IPS-15b (cell line): ENCODE data around the gene MYO18A.
"Not testable (repeated sequence)": the region's sequence is repeated elsewhere in the genome, so short reads cannot be mapped to it uniquely, and the experiment has no call there.

Experiments
- H3K27me3 ChIP-seq: one replicate; pipeline ENCODE4 v1.6.1; 2013; ENCODE audit warnings: low read length; ENCODE audit not compliant: control insufficient read depth, insufficient read depth
- H3K36me3 ChIP-seq: one replicate; pipeline ENCODE4 v1.6.1; 2013; ENCODE audit warnings: low read length; ENCODE audit not compliant: control insufficient read depth, insufficient read depth
- H3K4me1 ChIP-seq: one replicate; pipeline ENCODE4 v1.6.1; 2013; ENCODE audit warnings: mild to moderate bottlenecking, low read length; ENCODE audit not compliant: control insufficient read depth, insufficient read depth
- H3K4me3 ChIP-seq: one replicate; pipeline ENCODE4 v1.5.1; 2013; ENCODE audit warnings: low read depth, low read length
- H3K9ac ChIP-seq: one replicate; pipeline ENCODE4 v1.6.1; 2013; ENCODE audit warnings: low read depth, mild to moderate bottlenecking, low read length
- H3K9me3 ChIP-seq: one replicate; pipeline ENCODE4 v1.6.1; 2013; ENCODE audit warnings: mild to moderate bottlenecking, low read length; ENCODE audit not compliant: control insufficient read depth, insufficient read depth

MYO18A gene

GRCh38 chr17:29210879-29211278 lies 30.7 kb upstream of the MYO18A start:
- H3K4me3 ChIP-seq = no peak overlapping the region
- no peaks in the 10 kb centered on the region for H3K36me3 ChIP-seq
- H3K9me3 ChIP-seq = no peaks in the 10 kb centered on the region
- H3K4me1 ChIP-seq = no peaks in the 10 kb centered on the region
- no peak overlapping the region for H3K9ac ChIP-seq
- no peaks in the 10 kb centered on the region for H3K27me3 ChIP-seq

GRCh38 chr17:29209073-29209472 lies 28.9 kb upstream of the MYO18A start:
- no peaks in the 10 kb centered on the region for H3K4me1 ChIP-seq
- H3K9ac ChIP-seq = no peak overlapping the region
- H3K9me3 ChIP-seq = no peaks in the 10 kb centered on the region
- no peaks in the 10 kb centered on the region for H3K36me3 ChIP-seq
- no peaks in the 10 kb centered on the region for H3K27me3 ChIP-seq
- H3K4me3 ChIP-seq = no peak overlapping the region

- Histone ChIP-seq H3K9me3 (no peaks in the 10 kb centered on the region), H3K4me3 (no peak overlapping the region), H3K9ac (no peak overlapping the region), H3K4me1 (no peaks in the 10 kb centered on the region), H3K27me3 (no peaks in the 10 kb centered on the region), H3K36me3 (no peaks in the 10 kb centered on the region)
These were observed 27.8 kb upstream of the MYO18A start for GRCh38 chr17:29207975-29208374.

- no peak overlapping the region for H3K4me3 ChIP-seq
- H3K4me1 ChIP-seq = no peaks in the 10 kb centered on the region
- H3K27me3 ChIP-seq = no peaks in the 10 kb centered on the region
- H3K36me3 ChIP-seq = no peaks in the 10 kb centered on the region
- H3K9me3 ChIP-seq = no peaks in the 10 kb centered on the region
- H3K9ac ChIP-seq = no peak overlapping the region
These were observed 24.8 kb upstream of the MYO18A start for GRCh38 chr17:29205047-29205446.

GRCh38 chr17:29204068-29204804 lies 24.0 kb upstream of the MYO18A start:
- not testable (repeated sequence) for H3K36me3 ChIP-seq, H3K4me1 ChIP-seq, H3K9me3 ChIP-seq, H3K9ac ChIP-seq, H3K4me3 ChIP-seq, H3K27me3 ChIP-seq

- Histone ChIP-seq H3K4me3 (no peak overlapping the region), H3K9ac (no peak overlapping the region), H3K4me1 (peaks cover 4% of the 10 kb centered on the region), H3K9me3 (no peaks in the 10 kb centered on the region), H3K36me3 (no peaks in the 10 kb centered on the region), H3K27me3 (no peaks in the 10 kb centered on the region)
These were observed 17.5 kb upstream of the MYO18A start for GRCh38 chr17:29197516-29198272.

GRCh38 chr17:29196769-29197515 lies 16.7 kb upstream of the MYO18A start:
- no peaks in the 10 kb centered on the region for H3K9me3 ChIP-seq

GRCh38 chr17:29195465-29196081 lies 15.4 kb upstream of the MYO18A start:
- H3K36me3 ChIP-seq = no peaks in the 10 kb centered on the region
- peaks cover 4% of the 10 kb centered on the region for H3K4me1 ChIP-seq
- no peak overlapping the region for H3K9ac ChIP-seq
- no peak overlapping the region for H3K4me3 ChIP-seq
- no peaks in the 10 kb centered on the region for H3K27me3 ChIP-seq
- no peaks in the 10 kb centered on the region for H3K9me3 ChIP-seq

More at GRCh38 chr17:29196769-29197515, 16.7 kb upstream of the MYO18A start:
- Histone ChIP-seq H3K4me1 (peaks cover 4% of the 10 kb centered on the region), H3K36me3 (no peaks in the 10 kb centered on the region), H3K4me3 (no peak overlapping the region), H3K9ac (no peak overlapping the region), H3K27me3 (no peaks in the 10 kb centered on the region)

GRCh38 chr17:29194669-29195068 lies 14.5 kb upstream of the MYO18A start:
- H3K4me3 ChIP-seq = no peak overlapping the region
- peaks cover 4% of the 10 kb centered on the region for H3K4me1 ChIP-seq
- H3K9ac ChIP-seq = no peak overlapping the region
- H3K9me3 ChIP-seq = no peaks in the 10 kb centered on the region
- no peaks in the 10 kb centered on the region for H3K36me3 ChIP-seq
- no peaks in the 10 kb centered on the region for H3K27me3 ChIP-seq

- Histone ChIP-seq H3K27me3 (no peaks in the 10 kb centered on the region), H3K36me3 (no peaks in the 10 kb centered on the region), H3K4me3 (no peak overlapping the region), H3K9me3 (no peaks in the 10 kb centered on the region), H3K4me1 (peaks cover 4% of the 10 kb centered on the region), H3K9ac (no peak overlapping the region)
These were observed 12.9 kb upstream of the MYO18A start for GRCh38 chr17:29193146-29193545.

GRCh38 chr17:29190592-29191207 lies 10.5 kb upstream of the MYO18A start:
- Histone ChIP-seq H3K4me1 (peaks cover 4% of the 10 kb centered on the region), H3K36me3 (no peaks in the 10 kb centered on the region), H3K9me3 (no peaks in the 10 kb centered on the region), H3K9ac (no peak overlapping the region), H3K4me3 (no peak overlapping the region), H3K27me3 (no peaks in the 10 kb centered on the region)
